ENCODE results near the gene ZBTB7A. TPM values are rescaled to one million over a fixed set of nuclear protein-coding genes. Genes with fewer than 3 reads are reported as not detected.

The ZBTB7A gene
- total RNA-seq, 1 donor from 2014 or later, result 55.6 TPM

- no peak for DNase-seq (ENCODE audit: extremely low read depth, low read depth, low spot score)
These were observed 28.2 kb upstream of the ZBTB7A start for GRCh38 chr19:4094761-4095487.

- no peak for DNase-seq (ENCODE audit: extremely low read depth, low read depth, low spot score)
These were observed 27.6 kb upstream of the ZBTB7A start for GRCh38 chr19:4094291-4094690.

- DNase-seq (ENCODE audit: extremely low read depth, low read depth, low spot score), result no peak
These were observed 27.0 kb upstream of the ZBTB7A start for GRCh38 chr19:4093643-4094175.

- no peak for DNase-seq (ENCODE audit: extremely low read depth, low read depth, low spot score)
These were observed 23.9 kb upstream of the ZBTB7A start for GRCh38 chr19:4090356-4091220.

- DNase-seq (ENCODE audit: extremely low read depth, low read depth, low spot score), result no peak
These were observed 23.2 kb upstream of the ZBTB7A start for GRCh38 chr19:4089946-4090345.

GRCh38 chr19:4089400-4089908, 22.8 kb upstream of the ZBTB7A start:
- DNase-seq (ENCODE audit: extremely low read depth, low read depth, low spot score), result no peak

- DNase-seq (ENCODE audit: extremely low read depth, low read depth, low spot score), result no peak
These were observed 22.3 kb upstream of the ZBTB7A start for GRCh38 chr19:4088975-4089374.

GRCh38 chr19:4087787-4088679, 21.3 kb upstream of the ZBTB7A start:
- DNase-seq (ENCODE audit: extremely low read depth, low read depth, low spot score), result no peak

GRCh38 chr19:4086411-4086867, 19.7 kb upstream of the ZBTB7A start:
- no peak for DNase-seq (ENCODE audit: extremely low read depth, low read depth, low spot score)

GRCh38 chr19:4084547-4084877, 17.8 kb upstream of the ZBTB7A start:
- no peak for DNase-seq (ENCODE audit: extremely low read depth, low read depth, low spot score)

- no peak for DNase-seq (ENCODE audit: extremely low read depth, low read depth, low spot score)
These were observed 17.2 kb upstream of the ZBTB7A start for GRCh38 chr19:4083677-4084546.

GRCh38 chr19:4082172-4082571, 15.5 kb upstream of the ZBTB7A start:
- no peak for DNase-seq (ENCODE audit: extremely low read depth, low read depth, low spot score)

GRCh38 chr19:4081441-4082129, 14.9 kb upstream of the ZBTB7A start:
- no peak for DNase-seq (ENCODE audit: extremely low read depth, low read depth, low spot score)

GRCh38 chr19:4080473-4080872, 13.8 kb upstream of the ZBTB7A start:
- no peak for DNase-seq (ENCODE audit: extremely low read depth, low read depth, low spot score)

GRCh38 chr19:4077800-4078684, 11.3 kb upstream of the ZBTB7A start:
- no peak for DNase-seq (ENCODE audit: extremely low read depth, low read depth, low spot score)

GRCh38 chr19:4077007-4077374, 10.3 kb upstream of the ZBTB7A start:
- DNase-seq (ENCODE audit: extremely low read depth, low read depth, low spot score), result no peak

GRCh38 chr19:4075373-4075772, 8.7 kb upstream of the ZBTB7A start:
- no peak for DNase-seq (ENCODE audit: extremely low read depth, low read depth, low spot score)

GRCh38 chr19:4071610-4072009, 4.9 kb upstream of the ZBTB7A start:
- DNase-seq (ENCODE audit: extremely low read depth, low read depth, low spot score), result no peak

All from glomerular endothelial cell (primary cell).